LHCN-M2 (cell line): ENCODE measurements around the gene ANKRD11. TPM values are rescaled to one million over a fixed set of nuclear protein-coding genes. Genes with fewer than 3 reads are reported as not detected.
"Not testable (repeated sequence)": the region's sequence is repeated elsewhere in the genome, so short reads cannot be mapped to it uniquely, and the experiment has no call there.

Experiments
- DNase-seq: peaks from one replicate; pipeline ENCODE4 v3.0.0-alpha.2; 2012; ENCODE audit warnings: low read depth
- total RNA-seq: library from RNA; depleted of rRNA; stranded (reverse); fragments of >200 nt; gene quantifications from 2 replicates; pipeline ENCODE4 v1.2.3, GENCODE V29; 2014; rRNA removed

Gene ANKRD11
- total RNA-seq, 1 experiment from 2014 or later, result 63.4 TPM

DNA sequence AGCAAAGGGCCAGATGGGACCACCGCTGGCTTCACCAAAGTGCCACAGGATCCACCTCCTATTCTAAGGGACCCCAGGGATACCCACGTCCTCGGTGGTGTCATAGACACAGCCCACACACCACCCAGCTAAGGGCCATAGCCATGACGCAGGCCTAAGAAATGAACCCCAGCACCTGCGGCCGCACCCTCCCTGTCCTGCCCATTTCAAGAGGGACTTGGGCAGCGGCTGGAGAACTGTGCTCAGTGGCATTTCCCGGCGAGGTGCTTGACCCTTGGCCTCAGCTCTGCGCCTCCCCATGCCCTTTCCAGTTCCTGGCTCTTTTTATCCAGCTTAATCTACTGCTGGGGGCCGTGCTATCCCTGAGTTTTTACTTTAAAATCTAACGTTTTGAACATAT lies 245.6 kb downstream of the ANKRD11 start:
- no peak for DNase-seq

DNA sequence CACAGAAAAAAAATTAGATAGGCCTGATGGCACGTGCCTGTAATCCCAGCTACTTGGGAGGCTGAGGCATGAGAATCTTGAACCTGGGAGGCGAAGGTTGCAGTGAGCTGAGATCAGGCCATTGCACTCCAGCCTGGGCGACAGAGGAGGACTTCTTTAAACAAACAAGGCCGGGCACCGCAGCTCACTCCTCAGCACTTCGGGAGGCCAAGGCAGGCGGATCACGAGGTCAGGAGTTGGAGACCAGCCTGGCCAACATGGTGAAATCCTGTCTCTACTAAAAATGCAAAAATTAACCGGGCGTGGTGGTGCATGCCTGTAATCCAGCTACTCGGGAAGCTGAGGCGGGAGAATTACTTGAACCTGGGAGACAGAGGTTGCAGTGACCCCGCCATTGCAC lies 246.1 kb downstream of the ANKRD11 start:
- DNase-seq, result not testable (repeated sequence)

DNA sequence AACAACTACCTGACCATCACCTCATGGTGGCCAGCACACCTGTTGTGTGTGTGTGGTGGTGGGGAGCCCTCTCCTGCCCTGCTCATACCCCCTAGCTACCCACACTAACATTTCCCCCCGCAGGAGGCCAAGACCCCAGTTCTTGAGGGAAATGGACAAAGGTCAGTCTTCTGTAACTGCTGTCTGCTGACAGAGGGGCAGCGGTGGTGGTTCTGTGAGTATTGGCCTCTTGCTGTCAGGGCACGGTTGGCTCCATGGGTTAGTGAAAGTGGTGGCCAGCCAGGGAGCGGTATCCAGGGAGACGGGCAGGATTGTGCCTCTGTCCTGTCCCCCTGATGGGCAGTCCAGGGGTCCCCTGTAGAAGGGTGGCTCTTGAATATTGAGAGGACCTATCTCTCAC lies 246.7 kb downstream of the ANKRD11 start:
- DNase-seq, result no peak

DNA sequence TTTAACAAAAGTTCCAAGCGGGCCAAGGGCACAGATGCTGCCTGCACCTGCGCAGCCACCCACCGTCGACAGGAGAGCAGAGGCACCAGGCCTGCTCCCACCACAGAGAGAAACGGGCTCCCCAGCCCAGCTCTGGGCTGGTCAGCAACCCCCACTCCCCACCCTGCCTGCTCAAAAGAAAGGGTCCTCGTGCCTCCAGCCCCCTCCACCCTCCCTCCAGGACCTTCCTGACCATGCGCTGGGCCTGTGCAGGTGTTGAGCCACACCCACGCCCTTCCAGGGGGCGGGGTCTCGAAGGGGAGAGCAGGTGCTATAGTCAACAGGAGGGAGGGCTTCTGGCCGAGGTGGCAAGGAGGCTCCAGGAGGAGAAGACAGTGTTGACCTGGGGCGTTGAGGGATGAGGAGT lies 247.6 kb downstream of the ANKRD11 start:
- no peak for DNase-seq

DNA sequence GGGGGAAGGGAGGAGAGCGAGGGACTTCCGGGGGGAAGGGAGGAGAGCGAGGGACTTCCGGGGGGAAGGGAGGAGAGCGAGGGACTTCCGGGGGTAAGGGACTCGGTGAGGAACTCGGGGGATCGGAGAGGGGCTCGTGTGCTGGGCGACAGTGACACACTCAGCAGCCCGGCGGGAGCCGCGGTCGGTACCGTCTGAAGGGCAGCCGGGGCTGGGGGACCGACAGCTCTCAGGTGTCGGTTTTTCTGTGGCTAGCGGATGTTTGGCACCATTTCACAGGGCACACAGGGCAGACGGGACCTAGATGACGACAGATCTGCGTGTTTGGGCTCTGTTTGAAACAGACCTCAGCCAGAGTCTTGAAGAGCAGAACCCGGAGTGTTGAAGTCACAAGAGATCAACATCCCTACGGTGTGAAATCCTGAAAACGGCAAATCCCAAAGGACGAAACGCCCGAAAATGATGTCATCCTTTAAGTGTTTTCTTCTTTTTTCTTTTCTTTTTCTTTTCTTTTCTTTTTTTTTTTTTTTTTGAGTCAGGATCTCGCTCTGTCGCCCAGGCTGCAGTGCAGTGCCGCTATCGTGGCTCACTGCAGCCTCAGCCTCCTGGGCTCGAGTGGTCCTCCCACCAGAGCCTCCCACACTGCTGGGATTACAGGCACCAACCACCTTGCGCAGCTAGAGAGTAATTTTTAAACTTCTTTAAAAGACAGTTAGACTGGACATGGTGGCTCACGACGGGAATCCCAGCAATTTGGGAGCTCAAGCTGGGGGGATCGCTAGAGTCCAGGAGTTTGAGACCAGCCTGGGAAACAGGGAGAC lies 249.0 kb downstream of the ANKRD11 start:
- DNase-seq, result peak; percentile 67

DNA sequence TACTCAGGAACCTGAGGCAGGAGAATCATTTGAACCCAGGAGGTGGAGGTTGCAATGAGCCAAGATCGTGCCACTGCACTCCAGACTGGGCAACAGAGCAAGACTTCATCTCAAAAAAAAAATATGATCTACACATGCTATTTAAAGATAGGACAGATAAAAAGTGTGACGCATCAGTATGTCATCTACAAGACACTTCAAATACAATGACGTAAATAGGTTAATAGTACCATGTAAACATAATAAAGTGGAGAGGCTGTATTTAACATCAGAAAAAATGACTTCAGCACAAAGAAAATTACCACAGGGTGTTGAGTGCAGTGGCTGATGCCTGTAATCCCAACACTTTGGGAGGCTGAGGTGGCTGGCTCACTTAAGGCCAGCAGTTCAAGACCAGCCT lies 252.6 kb downstream of the ANKRD11 start:
- no peak for DNase-seq

DNA sequence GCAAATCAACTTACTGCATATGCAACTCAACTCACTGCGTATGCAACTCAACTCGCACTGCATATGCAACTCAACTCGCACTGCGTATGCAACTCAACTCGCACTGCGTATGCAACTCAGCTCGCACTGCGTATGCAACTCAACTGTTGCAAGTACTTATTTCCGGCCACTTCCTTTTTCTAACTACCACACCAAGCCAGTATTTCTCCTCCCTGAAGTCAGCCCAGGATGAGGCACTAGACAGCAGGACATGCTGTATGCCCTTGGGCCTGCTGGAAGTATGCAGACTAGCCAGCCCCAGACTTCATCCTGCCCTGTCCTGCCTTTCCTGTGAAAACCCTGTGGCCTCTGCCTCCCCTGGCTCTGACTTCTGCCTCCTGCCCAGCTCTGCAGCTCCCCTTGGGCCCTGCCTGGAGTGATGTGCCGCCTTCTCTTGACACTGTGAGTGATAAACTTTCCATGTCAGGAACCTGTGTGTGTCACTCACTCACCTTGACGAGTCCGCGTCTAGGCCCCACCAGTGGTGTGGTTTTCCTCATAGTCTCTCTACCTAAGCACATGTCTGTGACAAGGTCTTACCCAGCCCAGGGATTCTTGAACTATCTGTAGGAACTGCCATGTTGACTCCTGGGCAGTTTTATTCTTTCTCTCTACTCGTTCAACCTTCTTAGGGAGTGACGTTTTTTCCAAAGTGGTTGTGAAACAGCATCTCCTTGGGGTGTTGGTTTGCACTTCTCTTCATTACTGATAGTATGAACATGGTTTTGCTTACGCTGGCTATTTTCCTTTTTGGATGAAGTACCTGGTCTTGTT lies 256.5 kb downstream of the ANKRD11 start:
- DNase-seq, result no peak

DNA sequence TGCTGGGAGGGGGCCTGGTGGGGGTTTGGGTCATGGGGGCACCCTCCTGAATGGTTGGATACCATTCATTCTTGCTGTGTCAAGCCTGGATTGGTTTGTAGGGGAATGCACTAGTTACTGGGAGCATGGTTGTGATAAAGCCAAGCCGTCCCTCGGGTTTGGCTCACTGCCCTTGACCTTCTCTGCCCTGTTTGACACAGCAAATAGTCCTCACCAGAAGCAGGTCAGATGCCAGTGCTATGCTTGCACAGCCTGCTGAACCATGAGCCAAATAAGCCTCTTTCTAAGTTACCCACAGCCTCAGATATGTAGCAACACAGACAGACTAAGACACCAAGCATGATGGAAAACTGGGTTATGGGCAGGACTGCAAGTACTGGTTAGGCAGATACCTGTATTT lies 258.3 kb downstream of the ANKRD11 start:
- DNase-seq, result no peak

DNA sequence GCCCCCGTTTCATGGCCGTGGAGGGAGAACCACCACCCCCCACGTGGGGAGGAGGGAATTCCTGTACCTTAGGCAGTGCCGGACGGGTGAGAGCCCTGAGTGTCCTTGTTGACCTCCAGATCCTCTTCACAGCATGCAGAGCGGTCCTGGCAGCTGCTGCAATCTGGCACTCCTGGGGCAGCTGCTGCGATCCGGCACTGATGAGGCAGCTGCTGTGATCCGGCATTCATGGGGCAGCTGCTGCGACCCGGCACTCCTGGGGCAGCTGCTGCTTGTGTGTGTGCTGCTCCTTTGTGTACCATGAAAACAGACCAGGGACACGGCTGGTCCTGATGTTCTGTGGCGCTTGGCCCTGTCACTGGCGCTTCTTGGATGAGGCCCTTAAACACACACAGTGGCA lies 260.1 kb downstream of the ANKRD11 start:
- DNase-seq, result peak; percentile 94

DNA sequence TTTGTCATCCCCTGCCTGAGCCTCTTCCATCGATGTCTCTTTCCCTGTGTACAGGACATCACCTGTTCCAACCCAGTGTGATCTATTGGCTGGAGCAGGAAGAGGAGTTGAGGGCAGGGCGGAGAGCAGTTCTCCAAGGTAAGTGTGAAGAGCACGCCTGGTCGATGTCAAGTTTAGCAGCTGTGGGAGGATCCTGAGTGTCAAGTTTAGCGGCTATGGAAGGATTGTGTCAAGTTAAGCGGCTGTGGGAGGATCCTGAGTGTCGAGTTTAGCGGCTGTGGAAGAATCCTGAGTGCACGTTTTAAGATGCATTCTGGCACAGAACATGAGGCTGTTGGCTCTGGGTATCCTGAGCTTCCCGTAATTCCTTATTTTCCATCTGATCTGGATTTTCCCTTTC lies 265.7 kb downstream of the ANKRD11 start:
- DNase-seq, result no peak

DNA sequence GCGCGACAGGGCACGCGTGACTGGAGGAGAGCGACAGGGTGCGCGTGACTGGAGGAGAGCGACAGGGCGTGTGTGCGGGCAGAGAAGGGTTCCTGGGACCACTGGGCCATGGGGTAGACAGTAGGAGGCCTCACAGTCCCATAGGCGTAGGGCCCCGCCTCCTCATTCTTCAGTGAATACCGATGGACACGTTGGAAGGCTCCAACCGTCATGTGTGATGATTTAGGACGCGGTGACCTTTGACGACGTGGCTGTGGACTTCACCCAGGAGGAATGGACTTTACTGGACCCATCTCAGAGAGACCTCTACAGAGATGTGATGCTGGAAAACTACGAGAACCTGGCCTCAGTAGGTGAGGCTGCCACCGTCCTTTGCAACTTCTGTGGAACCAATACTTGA lies 267.4 kb downstream of the ANKRD11 start:
- DNase-seq, result no peak

DNA sequence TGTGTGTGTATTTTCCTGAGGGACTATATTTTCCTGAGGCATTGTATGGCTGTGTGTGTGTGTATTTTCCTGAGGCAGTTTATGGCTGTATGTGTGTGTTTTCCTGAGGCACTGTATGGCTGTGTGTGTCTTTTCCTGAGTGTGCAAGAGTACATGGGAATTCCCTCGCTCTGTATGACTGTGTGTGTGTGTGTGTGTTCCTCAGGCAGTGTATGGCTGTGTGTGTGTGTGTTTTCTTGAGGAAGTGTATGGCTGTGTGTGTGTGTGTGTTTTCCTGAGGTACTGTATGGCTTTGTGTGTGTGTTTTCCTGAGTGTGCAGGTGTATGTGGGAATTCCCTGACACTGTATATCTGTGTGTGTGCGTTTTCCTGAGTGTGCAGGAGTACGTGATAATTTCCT lies 268.8 kb downstream of the ANKRD11 start:
- DNase-seq, result no peak

DNA sequence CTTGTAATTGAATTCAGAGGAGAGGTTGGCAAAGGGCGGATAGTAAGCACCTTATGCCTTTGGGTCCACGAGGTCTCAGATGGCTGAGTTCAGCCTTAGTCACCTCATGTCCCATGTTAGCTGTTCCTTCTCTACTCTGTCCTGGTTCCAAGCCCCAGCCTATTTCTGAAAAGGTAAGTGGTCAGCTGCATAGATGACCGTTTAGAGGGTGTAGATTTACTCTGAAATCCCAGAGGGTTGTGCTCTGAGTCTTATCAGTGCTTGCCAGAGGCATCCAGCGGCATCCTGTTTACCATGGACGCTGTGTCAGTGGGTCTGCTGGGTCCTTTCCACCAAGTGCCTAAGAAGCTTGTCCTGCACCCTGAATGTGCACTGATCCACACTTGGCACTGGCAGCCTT lies 271.0 kb downstream of the ANKRD11 start:
- no peak for DNase-seq

Other genes starting within 250 kb of the ANKRD11 start
- gene SPG7, start 17.8 kb upstream of the ANKRD11 start, total RNA-seq, result 195 and 211 TPM in 2 replicates
- 4,987 and 9,010 TPM in 2 replicates for gene RPL13, start 70.1 kb upstream of the ANKRD11 start, total RNA-seq
- gene CPNE7, start 85.2 kb upstream of the ANKRD11 start, total RNA-seq, result 119 and 147 TPM in 2 replicates
- 0.46 TPM in 1 of 2 replicates, not detected in the other for gene DPEP1, start 123.1 kb upstream of the ANKRD11 start, total RNA-seq
- 97.0 and 107 TPM in 2 replicates for gene CHMP1A, start 167.1 kb upstream of the ANKRD11 start, total RNA-seq
- gene SPATA33, start 167.3 kb upstream of the ANKRD11 start, total RNA-seq, result 10.7 and 10.9 TPM in 2 replicates
- gene CDK10, start 196.1 kb upstream of the ANKRD11 start, total RNA-seq, result 60.1 and 67.6 TPM in 2 replicates
- gene SPATA2L, start 211.1 kb upstream of the ANKRD11 start, total RNA-seq, result 13.7 and 17.9 TPM in 2 replicates
- 9.8 and 10.0 TPM in 2 replicates for gene VPS9D1, start 230.3 kb upstream of the ANKRD11 start, total RNA-seq
- 10.6 and 11.7 TPM in 2 replicates for gene ZNF276, start 231.0 kb upstream of the ANKRD11 start, total RNA-seq